ENCODE data around the gene ABLIM3.

Gene ABLIM3

GRCh38 chr5:149172261-149172660 is 31.0 kb downstream of the ABLIM3 start:
- no peak for TF ChIP-seq CTCF (IDR thresholded peaks at IDR 0.05)

- no peak for TF ChIP-seq CTCF (IDR thresholded peaks at IDR 0.05)
Observed at GRCh38 chr5:149172709-149173505, 31.6 kb downstream of the ABLIM3 start.

- TF ChIP-seq CTCF (IDR thresholded peaks at IDR 0.05) = no peak
Observed at GRCh38 chr5:149174847-149175234, 33.5 kb downstream of the ABLIM3 start.

- no peak for TF ChIP-seq CTCF (IDR thresholded peaks at IDR 0.05)
Observed at GRCh38 chr5:149175346-149176105, 34.2 kb downstream of the ABLIM3 start.

GRCh38 chr5:149177339-149177843 is 36.1 kb downstream of the ABLIM3 start:
- TF ChIP-seq CTCF (IDR thresholded peaks at IDR 0.05) = no peak

GRCh38 chr5:149177911-149178565 is 36.7 kb downstream of the ABLIM3 start:
- no peak for TF ChIP-seq CTCF (IDR thresholded peaks at IDR 0.05)

GRCh38 chr5:149181732-149182131 is 40.4 kb downstream of the ABLIM3 start:
- TF ChIP-seq CTCF (IDR thresholded peaks at IDR 0.05) = no peak

Measured in LNCAP (cell line).